BLaER1 treated with 17β-estradiol and CSF1 and Interleukin-3, amounts not matched to agents 10 nM and 100 nM (cell line): ENCODE measurements around the gene ANOS1.
"Not testable (repeated sequence)": the region's sequence is repeated elsewhere in the genome, so short reads cannot be mapped to it uniquely, and the experiment has no call there.

Experiments
- H3K27ac ChIP-seq, 11 experiments: shearing (Covaris generic); formaldehyde crosslinking; 2 replicates each; pipeline ENCODE4 v1.8.1; 2022
- H3K27me3 ChIP-seq, 11 experiments: shearing (Covaris generic); formaldehyde crosslinking; 2 replicates each; pipeline ENCODE4 v1.8.1; 2022
- H3K36me3 ChIP-seq, 11 experiments: shearing (Covaris generic); formaldehyde crosslinking; 2 replicates each; pipeline ENCODE4 v1.8.1; 2022
- H3K4me1 ChIP-seq, 10 experiments: shearing (Covaris generic); formaldehyde crosslinking; 2 replicates each; pipeline ENCODE4 v1.8.1; 2022
- H3K4me2 ChIP-seq, 11 experiments: shearing (Covaris generic); formaldehyde crosslinking; 2 replicates each; pipeline ENCODE4 v1.8.1; 2022
- H3K4me3 ChIP-seq, 10 experiments: shearing (Covaris generic); formaldehyde crosslinking; 2 replicates each; pipeline ENCODE4 v1.8.1; 2022
- H3K9ac ChIP-seq, 11 experiments: shearing (Covaris generic); formaldehyde crosslinking; 2 replicates each; pipeline ENCODE4 v1.8.1; 2022
- H3K9me3 ChIP-seq, 11 experiments: shearing (Covaris generic); formaldehyde crosslinking; replicated peaks in 1 of 11; 2 replicates each; pipeline ENCODE4 v1.8.1; 2022
- H4K20me1 ChIP-seq, 11 experiments: shearing (Covaris generic); formaldehyde crosslinking; 2 replicates each; pipeline ENCODE4 v1.8.1; 2022
- Cebpa-rat ChIP-seq, 11 experiments: shearing (Covaris generic); IDR thresholded peaks; 2 replicates each; pipeline ENCODE4 v1.8.1; 2022

Gene ANOS1

GRCh38 chrX:8504451-8504850, 227.5 kb downstream of the ANOS1 start:
- Histone ChIP-seq H3K4me2 (no peak overlapping the region), H3K27me3 (no peaks in the 10 kb centered on the region), H3K9me3 (no peaks in the 10 kb centered on the region), H4K20me1 (no peaks in the 10 kb centered on the region), H3K9ac (no peak overlapping the region), H3K36me3 (no peaks in the 10 kb centered on the region), H3K27ac (no peak overlapping the region), H3K4me3 (no peak overlapping the region), H3K4me1 (no peaks in the 10 kb centered on the region)
- no peak for TF ChIP-seq Cebpa-rat (IDR thresholded peaks at IDR 0.05)

DNA sequence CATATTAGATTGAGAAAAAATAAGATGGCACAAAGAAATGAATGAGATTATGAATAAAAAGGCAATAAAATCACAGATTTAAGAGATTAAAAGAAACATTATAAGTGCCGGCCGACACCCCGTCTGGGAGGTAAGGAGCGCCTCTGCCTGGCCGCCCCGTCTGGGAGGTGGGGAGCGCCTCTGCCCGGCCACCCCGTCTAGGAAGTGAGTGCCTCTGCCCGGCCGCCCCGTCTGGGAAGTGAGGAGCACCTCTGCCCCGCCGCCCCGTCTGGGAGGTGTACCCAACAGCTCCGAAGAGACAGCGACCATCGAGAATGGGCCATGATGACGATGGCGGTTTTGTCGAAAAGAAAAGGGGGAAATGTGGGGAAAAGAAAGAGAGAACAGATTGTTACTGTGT, 229.8 kb downstream of the ANOS1 start:
- H3K27ac ChIP-seq, H3K4me3 ChIP-seq, H4K20me1 ChIP-seq, H3K4me1 ChIP-seq, H3K36me3 ChIP-seq, H3K27me3 ChIP-seq, H3K4me2 ChIP-seq, H3K9ac ChIP-seq, H3K9me3 ChIP-seq: not testable (repeated sequence)

DNA sequence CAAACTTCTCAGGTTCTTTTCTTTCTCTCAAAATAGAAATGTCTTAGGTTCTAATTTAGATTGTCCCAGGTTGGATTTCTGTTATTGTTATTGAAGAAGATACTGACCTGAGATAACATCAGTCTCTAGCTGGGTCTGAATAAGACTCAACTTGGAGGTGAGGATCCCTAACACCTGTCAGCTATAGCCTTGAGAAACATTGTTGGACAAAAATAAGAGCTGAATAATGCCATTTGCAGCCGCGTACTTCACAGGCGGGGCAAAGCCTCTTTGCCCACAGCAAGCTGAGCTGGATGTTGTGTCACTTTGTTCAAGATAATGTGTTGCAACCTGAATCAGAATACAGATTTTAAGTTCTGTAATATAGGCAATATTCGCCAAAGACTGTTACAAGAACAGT, 231.7 kb downstream of the ANOS1 start:
- Histone ChIP-seq H3K27me3 (no peaks in the 10 kb centered on the region), H3K9me3 (no peaks in the 10 kb centered on the region), H3K27ac (no peak overlapping the region), H3K4me2 (no peak overlapping the region), H3K4me3 (no peak overlapping the region), H3K4me1 (no peaks in the 10 kb centered on the region), H3K9ac (no peak overlapping the region), H4K20me1 (no peaks in the 10 kb centered on the region), H3K36me3 (no peaks in the 10 kb centered on the region)
- TF ChIP-seq Cebpa-rat (IDR thresholded peaks at IDR 0.05): no peak

DNA sequence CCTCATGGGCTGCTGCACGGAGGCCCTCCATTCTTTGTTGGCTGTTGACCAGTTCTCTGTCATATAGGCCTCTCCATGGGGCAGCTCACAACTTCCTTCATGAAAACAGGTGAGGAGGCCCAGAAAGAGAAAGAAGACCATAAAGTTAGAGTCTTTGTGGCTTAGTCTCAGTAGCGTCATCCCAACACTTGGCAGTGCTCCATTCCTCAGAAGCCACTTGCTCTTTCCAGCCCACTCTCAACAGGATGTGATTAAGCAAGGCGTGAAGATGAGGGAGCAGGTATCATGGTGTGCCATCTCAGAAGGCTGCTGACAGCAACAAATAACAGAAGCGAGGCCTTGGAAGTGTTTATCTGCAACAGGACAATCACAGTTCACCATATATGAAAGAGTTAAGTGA, 236.9 kb downstream of the ANOS1 start:
- not testable (repeated sequence) for H3K4me3 ChIP-seq, H3K4me1 ChIP-seq, H4K20me1 ChIP-seq, H3K9me3 ChIP-seq, H3K27me3 ChIP-seq, H3K9ac ChIP-seq, H3K27ac ChIP-seq, H3K36me3 ChIP-seq, H3K4me2 ChIP-seq

- no peaks in the 10 kb centered on the region for H3K27me3 ChIP-seq
- TF ChIP-seq Cebpa-rat (IDR thresholded peaks at IDR 0.05): no peak
- no peaks in the 10 kb centered on the region for H3K4me1 ChIP-seq
- no peaks in the 10 kb centered on the region for H3K9me3 ChIP-seq
- H3K4me2 ChIP-seq: no peak overlapping the region
- H3K9ac ChIP-seq: no peak overlapping the region
- no peak overlapping the region for H3K27ac ChIP-seq
- H3K36me3 ChIP-seq: no peaks in the 10 kb centered on the region
- no peak overlapping the region for H3K4me3 ChIP-seq
- H4K20me1 ChIP-seq: no peaks in the 10 kb centered on the region
Observed at GRCh38 chrX:8484360-8484949, 247.5 kb downstream of the ANOS1 start.
